GM19397 (cell line): Measurements from ENCODE around the gene CACFD1.
"Not testable (repeated sequence)": the region's sequence is repeated elsewhere in the genome, so short reads cannot be mapped to it uniquely, and the experiment has no call there.

Source experiments
- ATAC-seq: cut with Tn5 transposase; IDR thresholded peaks from one replicate; pipeline ENCODE4 v1.9.1; 2021; ENCODE audit warnings: mild to moderate bottlenecking, moderate library complexity; ENCODE audit not compliant: unreplicated experiment

Gene CACFD1

GRCh38 chr9:133439337-133439736 is 20.4 kb upstream of the CACFD1 start:
- no peak for ATAC-seq

GRCh38 chr9:133440874-133441273 is 18.9 kb upstream of the CACFD1 start:
- ATAC-seq = no peak

GRCh38 chr9:133441571-133441970 is 18.2 kb upstream of the CACFD1 start:
- ATAC-seq = no peak

DNA sequence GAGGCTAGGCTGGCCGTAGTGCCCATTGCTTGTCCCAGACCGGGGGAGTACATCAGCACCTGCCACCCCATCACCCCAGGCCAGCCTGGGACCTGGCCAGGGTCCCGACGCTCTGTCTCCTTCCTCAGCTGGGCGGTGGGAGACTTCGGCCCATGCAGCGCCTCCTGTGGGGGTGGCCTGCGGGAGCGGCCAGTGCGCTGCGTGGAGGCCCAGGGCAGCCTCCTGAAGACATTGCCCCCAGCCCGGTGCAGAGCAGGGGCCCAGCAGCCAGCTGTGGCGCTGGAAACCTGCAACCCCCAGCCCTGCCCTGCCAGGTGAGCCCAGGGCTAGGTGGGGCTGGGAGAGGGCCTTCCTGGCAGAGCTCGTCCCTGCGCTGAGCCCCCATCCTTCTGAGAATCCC is 16.5 kb upstream of the CACFD1 start:
- ATAC-seq = no peak

- ATAC-seq = no peak
These were observed 15.8 kb upstream of the CACFD1 start for GRCh38 chr9:133443982-133444381.

DNA sequence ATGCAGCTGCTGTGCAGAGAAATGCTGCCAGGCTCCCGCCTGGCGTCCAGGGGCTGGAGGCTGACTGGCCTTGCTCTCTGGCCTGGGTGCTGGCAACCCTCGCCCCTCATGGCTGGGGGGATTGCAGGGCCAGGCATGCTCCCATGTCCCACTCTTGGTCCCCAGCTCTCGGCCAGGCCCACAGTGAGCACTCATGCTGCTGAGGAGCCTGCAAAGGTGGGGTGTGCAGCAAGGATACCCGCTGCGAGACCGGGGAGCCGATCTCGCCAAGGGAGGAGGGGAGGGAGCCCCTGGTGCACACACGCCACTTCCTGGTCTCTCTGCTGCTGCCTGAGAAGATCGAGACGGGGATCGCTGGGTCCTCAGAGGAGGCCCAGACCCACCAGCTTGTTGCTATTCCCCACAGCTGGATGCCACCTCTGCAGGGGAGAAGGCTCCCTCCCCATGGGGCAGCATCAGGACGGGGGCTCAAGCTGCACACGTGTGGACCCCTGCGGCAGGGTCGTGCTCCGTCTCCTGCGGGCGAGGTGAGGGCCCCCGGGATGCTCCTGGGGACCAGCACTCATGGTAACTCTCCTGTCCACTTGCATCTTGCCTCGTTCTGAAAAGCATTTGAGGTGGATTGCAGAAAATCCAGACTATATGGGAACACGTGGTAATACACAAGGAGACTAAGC is 14.3 kb upstream of the CACFD1 start:
- ATAC-seq = no peak

GRCh38 chr9:133448487-133448972 is 11.2 kb upstream of the CACFD1 start:
- ATAC-seq = no peak

DNA sequence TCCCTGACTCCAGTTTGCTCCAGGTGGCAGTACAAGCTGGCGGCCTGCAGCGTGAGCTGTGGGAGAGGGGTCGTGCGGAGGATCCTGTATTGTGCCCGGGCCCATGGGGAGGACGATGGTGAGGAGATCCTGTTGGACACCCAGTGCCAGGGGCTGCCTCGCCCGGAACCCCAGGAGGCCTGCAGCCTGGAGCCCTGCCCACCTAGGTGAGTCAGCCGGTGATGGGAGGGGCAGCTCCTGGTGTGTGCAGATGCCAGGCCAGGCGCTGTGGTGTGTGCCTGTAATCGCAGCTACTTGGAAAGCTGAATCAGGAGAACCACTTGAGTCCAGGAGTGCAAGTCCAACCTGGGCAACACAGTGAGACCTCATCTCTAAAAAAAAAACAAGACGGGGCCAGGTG is 10.0 kb upstream of the CACFD1 start:
- ATAC-seq = no peak

- ATAC-seq = not testable (repeated sequence)
These were observed 7.9 kb upstream of the CACFD1 start for GRCh38 chr9:133451865-133452264.

GRCh38 chr9:133452562-133452961 is 7.2 kb upstream of the CACFD1 start:
- no peak for ATAC-seq

GRCh38 chr9:133453651-133454050 is 6.1 kb upstream of the CACFD1 start:
- no peak for ATAC-seq

DNA sequence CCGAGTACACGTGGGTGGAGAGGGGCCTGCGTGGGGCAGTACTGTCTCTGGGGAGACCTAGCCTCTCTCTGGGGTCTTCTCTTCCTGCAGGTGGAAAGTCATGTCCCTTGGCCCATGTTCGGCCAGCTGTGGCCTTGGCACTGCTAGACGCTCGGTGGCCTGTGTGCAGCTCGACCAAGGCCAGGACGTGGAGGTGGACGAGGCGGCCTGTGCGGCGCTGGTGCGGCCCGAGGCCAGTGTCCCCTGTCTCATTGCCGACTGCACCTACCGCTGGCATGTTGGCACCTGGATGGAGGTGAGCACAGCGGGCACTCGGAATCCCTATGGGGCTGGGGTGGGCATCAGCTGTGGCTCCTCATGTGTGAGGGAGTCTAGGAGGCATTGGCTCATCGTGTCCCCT is 5.5 kb upstream of the CACFD1 start:
- no peak for ATAC-seq

DNA sequence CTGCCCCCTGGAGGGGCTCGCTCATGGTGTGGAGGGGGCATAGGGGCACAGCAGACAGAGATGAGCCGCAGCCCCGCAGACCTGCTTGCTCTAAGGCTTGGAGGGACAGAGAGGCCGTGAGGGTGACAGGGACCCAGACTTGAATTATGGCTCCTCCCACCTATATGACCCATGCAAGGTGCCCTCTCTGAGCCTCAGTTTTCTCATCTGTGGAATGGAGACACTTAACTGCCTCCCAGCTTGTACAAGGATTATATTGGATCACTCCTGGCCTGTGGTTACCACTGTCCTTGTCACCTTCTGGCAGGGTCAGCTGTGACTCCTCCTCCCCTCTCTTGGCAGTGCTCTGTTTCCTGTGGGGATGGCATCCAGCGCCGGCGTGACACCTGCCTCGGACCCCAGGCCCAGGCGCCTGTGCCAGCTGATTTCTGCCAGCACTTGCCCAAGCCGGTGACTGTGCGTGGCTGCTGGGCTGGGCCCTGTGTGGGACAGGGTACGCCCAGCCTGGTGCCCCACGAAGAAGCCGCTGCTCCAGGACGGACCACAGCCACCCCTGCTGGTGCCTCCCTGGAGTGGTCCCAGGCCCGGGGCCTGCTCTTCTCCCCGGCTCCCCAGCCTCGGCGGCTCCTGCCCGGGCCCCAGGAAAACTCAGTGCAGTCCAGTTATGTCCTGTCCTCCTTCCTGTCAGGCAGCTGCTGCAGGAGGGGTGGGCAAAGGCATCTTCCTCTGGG is 4.7 kb upstream of the CACFD1 start:
- no peak for ATAC-seq

- ATAC-seq = no peak
These were observed 3.8 kb upstream of the CACFD1 start for GRCh38 chr9:133455936-133456335.

DNA sequence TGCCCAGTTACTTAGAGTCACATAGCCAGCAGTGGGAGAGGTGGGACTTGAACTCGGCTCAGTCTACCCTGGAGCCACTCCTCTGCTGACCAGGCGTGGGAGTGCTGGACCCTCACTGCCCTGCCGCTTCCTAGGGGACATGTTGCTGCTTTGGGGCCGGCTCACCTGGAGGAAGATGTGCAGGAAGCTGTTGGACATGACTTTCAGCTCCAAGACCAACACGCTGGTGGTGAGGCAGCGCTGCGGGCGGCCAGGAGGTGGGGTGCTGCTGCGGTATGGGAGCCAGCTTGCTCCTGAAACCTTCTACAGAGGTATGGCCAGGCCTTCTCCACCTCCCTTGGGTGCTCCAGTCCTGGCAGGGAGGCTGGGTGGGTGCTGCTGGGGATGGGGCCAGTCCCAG is 3.4 kb upstream of the CACFD1 start:
- no peak for ATAC-seq

DNA sequence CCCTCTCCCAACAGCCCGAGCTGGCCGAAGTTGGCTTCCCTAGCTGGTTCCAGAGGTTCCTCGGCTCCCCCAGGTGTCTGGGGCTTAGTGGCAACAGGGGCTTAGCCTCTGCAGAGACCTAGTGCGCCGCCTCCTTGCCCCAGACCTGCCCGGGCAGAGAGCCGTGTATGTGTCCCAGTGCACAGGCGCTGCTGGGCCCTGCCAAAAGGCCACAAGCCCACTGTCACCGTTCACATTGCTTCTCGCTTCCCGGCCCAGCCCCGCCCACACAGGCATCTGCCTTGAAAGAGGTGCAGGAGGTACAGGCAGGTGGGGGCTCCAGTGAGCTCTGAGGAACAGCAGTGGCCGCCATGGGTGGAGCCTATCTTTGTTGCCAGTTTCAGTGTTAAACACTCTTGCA is 2.5 kb upstream of the CACFD1 start:
- no peak for ATAC-seq

DNA sequence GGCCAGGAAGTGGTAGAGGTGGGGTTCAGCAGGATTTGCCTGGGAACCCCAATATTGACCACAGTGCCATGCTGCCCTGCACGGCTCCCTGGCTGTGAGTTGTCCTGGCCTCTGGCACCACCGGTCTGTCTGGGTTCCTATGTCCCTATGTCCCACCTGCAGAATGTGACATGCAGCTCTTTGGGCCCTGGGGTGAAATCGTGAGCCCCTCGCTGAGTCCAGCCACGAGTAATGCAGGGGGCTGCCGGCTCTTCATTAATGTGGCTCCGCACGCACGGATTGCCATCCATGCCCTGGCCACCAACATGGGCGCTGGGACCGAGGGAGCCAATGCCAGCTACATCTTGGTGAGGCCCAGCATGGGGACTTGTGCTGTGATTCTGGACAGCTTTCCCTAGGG is 2.0 kb upstream of the CACFD1 start:
- no peak for ATAC-seq

DNA sequence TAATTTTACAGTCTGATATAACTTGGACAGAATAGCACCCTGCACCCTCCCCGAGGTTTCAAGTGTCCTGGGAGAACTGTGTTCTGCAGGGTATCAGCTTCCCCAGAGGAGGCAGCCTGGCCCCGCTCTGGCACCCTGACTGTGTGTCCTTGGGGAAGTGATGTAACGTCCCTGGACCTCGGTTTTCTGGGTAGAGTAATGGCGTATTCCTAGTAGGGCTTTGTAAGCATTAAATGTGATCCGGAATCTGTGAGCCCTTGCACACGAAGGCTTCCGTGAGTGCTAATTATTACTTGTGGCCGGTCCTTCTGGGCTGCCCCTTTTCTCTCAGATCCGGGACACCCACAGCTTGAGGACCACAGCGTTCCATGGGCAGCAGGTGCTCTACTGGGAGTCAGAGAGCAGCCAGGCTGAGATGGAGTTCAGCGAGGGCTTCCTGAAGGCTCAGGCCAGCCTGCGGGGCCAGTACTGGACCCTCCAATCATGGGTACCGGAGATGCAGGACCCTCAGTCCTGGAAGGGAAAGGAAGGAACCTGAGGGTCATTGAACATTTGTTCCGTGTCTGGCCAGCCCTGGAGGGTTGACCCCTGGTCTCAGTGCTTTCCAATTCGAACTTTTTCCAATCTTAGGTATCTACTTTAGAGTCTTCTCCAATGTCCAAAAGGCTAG is 1.0 kb upstream of the CACFD1 start:
- ATAC-seq = no peak

- peak; percentile 28 for ATAC-seq
These were observed 812 bp downstream of the CACFD1 start for GRCh38 chr9:133460405-133461175.

DNA sequence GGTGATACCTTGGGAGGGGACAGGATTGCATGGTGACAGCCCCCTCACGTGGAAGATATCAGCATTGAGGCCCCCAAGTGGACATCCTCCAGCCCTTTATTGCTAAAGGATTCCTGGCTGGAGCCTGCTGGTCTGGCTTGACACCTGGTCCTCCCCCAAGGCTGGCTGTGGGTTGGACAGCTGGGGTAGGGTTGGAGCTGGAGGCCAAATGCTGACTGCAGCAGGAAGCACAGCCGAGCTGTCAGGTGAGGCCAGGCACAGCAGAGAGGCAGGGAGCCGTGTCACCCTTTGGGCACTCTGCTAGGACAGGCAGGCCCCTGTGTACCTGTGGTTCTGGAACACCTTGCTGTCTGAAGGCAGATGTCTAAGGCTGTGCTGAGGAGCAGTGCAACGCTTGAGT is 2.2 kb downstream of the CACFD1 start:
- no peak for ATAC-seq

DNA sequence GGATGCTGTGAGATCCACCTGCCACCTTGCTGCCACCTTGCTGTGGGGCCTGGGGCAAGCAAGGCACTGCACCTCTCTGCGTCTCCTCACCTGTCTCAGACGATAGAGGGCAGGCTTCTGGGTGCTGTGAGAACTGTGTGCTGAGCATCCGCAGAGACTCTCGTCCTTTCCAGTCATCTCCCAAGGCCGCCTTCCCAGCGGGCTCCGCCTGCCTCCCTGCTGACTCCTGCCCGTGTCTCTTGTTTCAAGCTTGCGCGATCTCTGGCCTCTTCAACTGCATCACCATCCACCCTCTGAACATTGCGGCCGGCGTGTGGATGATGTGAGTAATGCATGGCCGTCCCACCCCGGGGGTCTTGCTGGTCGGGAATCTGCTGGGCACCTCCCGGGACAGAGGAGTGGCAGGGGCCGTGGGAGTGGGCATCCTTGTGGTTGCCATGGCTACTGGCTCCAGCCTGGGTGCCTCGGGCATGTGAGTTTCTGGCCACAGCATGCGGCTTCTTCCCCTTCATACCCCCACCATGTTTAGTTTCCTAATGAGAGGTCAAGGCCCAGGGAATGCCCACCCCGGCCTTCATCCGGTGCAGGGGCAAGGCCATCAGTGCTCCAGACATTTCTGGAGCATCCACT is 3.6 kb downstream of the CACFD1 start:
- no peak for ATAC-seq
